OCI-LY1 (cell line): ENCODE data around the gene RGSL1.

Experiments
- CTCF ChIP-seq: fragments of 200-600 bp; sonication (generic), shearing (Covaris generic); IDR thresholded peaks from 2 replicates; pipeline ENCODE4 v1.5.1; 2017; ENCODE audit warnings: mild to moderate bottlenecking, antibody characterized with exemption, low read length, moderate library complexity, mixed read lengths
- EZH2 ChIP-seq: fragments of 200-600 bp; sonication (generic), shearing (Covaris generic); IDR thresholded peaks from 2 replicates; pipeline ENCODE4 v1.8.0; 2017; ENCODE audit warnings: borderline replicate concordance, mixed run types, mild to moderate bottlenecking, antibody characterized with exemption, low read length, moderate library complexity, mixed read lengths

GRCh38 chr1:182413486-182413885 is 36.5 kb upstream of the RGSL1 start:
- TF ChIP-seq EZH2 (no peak), CTCF (no peak)
